ENCODE measurements around the gene NAA10.

The NAA10 gene

GRCh38 chrX:153913211-153913610, 21.6 kb downstream of the NAA10 start:
- TF ChIP-seq TEAD4 (IDR thresholded peaks at IDR 0.05) (no peak), TCF12 (IDR thresholded peaks at IDR 0.05; ENCODE audit: low read depth) (no peak), EGR1 (IDR thresholded peaks at IDR 0.05) (no peak), CREB1 (IDR thresholded peaks at IDR 0.05; ENCODE audit: low read depth) (no peak), NFIC (IDR thresholded peaks at IDR 0.05) (no peak), CEBPB (IDR thresholded peaks at IDR 0.05) (no peak), FOXM1 (IDR thresholded peaks at IDR 0.05; ENCODE audit: borderline replicate concordance, low read depth) (no peak), ZBTB7A (IDR thresholded peaks at IDR 0.05; ENCODE audit: low read depth) (no peak), YY1 (IDR thresholded peaks at IDR 0.05; ENCODE audit: low read depth) (no peak), RAD21 (IDR thresholded peaks at IDR 0.05; ENCODE audit: low read depth) (no peak), EP300 (IDR thresholded peaks at IDR 0.05; ENCODE audit: borderline replicate concordance) (no peak), TAF1 (IDR thresholded peaks at IDR 0.05; ENCODE audit: low read depth) (no peak)
- TF ChIP-seq, protein P1, sequence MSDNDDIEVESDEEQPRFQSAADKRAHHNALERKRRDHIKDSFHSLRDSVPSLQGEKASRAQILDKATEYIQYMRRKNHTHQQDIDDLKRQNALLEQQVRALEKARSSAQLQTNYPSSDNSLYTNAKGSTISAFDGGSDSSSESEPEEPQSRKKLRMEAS (IDR thresholded peaks at IDR 0.05), result no peak
- TF ChIP-seq, protein P2, sequence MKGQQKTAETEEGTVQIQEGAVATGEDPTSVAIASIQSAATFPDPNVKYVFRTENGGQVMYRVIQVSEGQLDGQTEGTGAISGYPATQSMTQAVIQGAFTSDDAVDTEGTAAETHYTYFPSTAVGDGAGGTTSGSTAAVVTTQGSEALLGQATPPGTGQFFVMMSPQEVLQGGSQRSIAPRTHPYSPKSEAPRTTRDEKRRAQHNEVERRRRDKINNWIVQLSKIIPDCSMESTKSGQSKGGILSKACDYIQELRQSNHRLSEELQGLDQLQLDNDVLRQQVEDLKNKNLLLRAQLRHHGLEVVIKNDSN (IDR thresholded peaks at IDR 0.05), result no peak
- TF ChIP-seq, protein P3, sequence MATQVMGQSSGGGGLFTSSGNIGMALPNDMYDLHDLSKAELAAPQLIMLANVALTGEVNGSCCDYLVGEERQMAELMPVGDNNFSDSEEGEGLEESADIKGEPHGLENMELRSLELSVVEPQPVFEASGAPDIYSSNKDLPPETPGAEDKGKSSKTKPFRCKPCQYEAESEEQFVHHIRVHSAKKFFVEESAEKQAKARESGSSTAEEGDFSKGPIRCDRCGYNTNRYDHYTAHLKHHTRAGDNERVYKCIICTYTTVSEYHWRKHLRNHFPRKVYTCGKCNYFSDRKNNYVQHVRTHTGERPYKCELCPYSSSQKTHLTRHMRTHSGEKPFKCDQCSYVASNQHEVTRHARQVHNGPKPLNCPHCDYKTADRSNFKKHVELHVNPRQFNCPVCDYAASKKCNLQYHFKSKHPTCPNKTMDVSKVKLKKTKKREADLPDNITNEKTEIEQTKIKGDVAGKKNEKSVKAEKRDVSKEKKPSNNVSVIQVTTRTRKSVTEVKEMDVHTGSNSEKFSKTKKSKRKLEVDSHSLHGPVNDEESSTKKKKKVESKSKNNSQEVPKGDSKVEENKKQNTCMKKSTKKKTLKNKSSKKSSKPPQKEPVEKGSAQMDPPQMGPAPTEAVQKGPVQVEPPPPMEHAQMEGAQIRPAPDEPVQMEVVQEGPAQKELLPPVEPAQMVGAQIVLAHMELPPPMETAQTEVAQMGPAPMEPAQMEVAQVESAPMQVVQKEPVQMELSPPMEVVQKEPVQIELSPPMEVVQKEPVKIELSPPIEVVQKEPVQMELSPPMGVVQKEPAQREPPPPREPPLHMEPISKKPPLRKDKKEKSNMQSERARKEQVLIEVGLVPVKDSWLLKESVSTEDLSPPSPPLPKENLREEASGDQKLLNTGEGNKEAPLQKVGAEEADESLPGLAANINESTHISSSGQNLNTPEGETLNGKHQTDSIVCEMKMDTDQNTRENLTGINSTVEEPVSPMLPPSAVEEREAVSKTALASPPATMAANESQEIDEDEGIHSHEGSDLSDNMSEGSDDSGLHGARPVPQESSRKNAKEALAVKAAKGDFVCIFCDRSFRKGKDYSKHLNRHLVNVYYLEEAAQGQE (IDR thresholded peaks at IDR 0.05; ENCODE audit: low read depth), result no peak

DNA sequence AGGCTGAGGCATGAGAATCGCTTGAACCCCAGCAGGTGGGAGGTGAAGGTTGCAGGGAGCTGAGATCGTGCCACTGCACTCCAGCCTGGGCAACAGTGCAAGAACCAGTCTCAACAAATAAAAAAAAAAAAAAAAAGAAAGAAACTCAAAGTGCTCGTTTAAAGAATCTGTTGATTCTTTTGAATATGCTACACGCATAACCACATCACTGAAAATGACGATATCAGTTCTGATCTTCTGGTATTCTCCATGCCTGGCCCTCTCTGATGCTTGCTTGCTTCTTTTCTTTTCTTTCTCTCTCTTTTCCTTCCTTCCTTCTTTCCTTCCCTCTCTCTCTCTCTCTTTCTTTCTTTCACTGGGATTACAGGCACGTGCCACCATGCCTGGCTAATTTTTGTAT, 23.0 kb downstream of the NAA10 start:
- TF ChIP-seq CEBPB (IDR thresholded peaks at IDR 0.05), result no peak
- no peak for TF ChIP-seq YY1 (IDR thresholded peaks at IDR 0.05; ENCODE audit: low read depth)
- no peak for TF ChIP-seq CREB1 (IDR thresholded peaks at IDR 0.05; ENCODE audit: low read depth)
- no peak for TF ChIP-seq NFIC (IDR thresholded peaks at IDR 0.05)
- no peak for TF ChIP-seq EP300 (IDR thresholded peaks at IDR 0.05; ENCODE audit: borderline replicate concordance)
- TF ChIP-seq RAD21 (IDR thresholded peaks at IDR 0.05; ENCODE audit: low read depth), result no peak
- TF ChIP-seq, protein P3 (IDR thresholded peaks at IDR 0.05; ENCODE audit: low read depth), result no peak
- TF ChIP-seq, protein P2 (IDR thresholded peaks at IDR 0.05), result no peak
- no peak for TF ChIP-seq ZBTB7A (IDR thresholded peaks at IDR 0.05; ENCODE audit: low read depth)
- TF ChIP-seq TCF12 (IDR thresholded peaks at IDR 0.05; ENCODE audit: low read depth), result no peak
- TF ChIP-seq TAF1 (IDR thresholded peaks at IDR 0.05; ENCODE audit: low read depth), result no peak
- TF ChIP-seq TEAD4 (IDR thresholded peaks at IDR 0.05), result no peak
- no peak for TF ChIP-seq EGR1 (IDR thresholded peaks at IDR 0.05)
- TF ChIP-seq FOXM1 (IDR thresholded peaks at IDR 0.05; ENCODE audit: borderline replicate concordance, low read depth), result no peak
- TF ChIP-seq, protein P1 (IDR thresholded peaks at IDR 0.05), result no peak

DNA sequence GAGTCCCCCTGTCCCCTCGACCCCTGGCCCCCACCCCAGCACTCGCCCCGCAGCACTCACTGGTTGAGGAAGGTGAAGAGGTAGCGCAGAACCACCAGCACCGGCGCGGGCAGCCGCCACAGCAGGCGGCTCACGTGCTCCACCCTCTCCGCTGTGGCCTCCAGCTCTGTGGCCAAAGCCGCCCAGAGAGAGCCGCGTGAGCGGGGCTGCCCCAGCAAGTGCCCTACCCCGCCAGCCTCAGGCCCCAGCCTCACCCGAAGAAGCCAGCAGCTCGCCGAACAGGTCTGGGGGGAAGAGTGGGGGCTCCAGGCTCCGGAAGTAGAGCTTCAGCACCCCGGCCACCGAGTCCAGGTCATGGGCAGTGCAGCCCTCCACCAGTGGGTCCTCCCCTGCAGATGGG, 24.4 kb downstream of the NAA10 start:
- TF ChIP-seq, protein P2 (IDR thresholded peaks at IDR 0.05), result peak; percentile 22; the same call in 1 of the 2 replicates
- TF ChIP-seq TEAD4 (IDR thresholded peaks at IDR 0.05) (no peak), ZBTB7A (IDR thresholded peaks at IDR 0.05; ENCODE audit: low read depth) (no peak)
- TF ChIP-seq, protein P3 (IDR thresholded peaks at IDR 0.05; ENCODE audit: low read depth), result no peak

- TF ChIP-seq ZBTB7A (IDR thresholded peaks at IDR 0.05; ENCODE audit: low read depth), result no peak
- TF ChIP-seq, protein P2 (IDR thresholded peaks at IDR 0.05), result no peak
- no peak for TF ChIP-seq FOXM1 (IDR thresholded peaks at IDR 0.05; ENCODE audit: borderline replicate concordance, low read depth)
- no peak for TF ChIP-seq NFIC (IDR thresholded peaks at IDR 0.05)
- no peak for TF ChIP-seq CREB1 (IDR thresholded peaks at IDR 0.05; ENCODE audit: low read depth)
- TF ChIP-seq EP300 (IDR thresholded peaks at IDR 0.05; ENCODE audit: borderline replicate concordance), result no peak
- TF ChIP-seq CEBPB (IDR thresholded peaks at IDR 0.05), result no peak
- no peak for TF ChIP-seq YY1 (IDR thresholded peaks at IDR 0.05; ENCODE audit: low read depth)
- TF ChIP-seq, protein P1 (IDR thresholded peaks at IDR 0.05), result no peak
- no peak for TF ChIP-seq TAF1 (IDR thresholded peaks at IDR 0.05; ENCODE audit: low read depth)
- no peak for TF ChIP-seq TEAD4 (IDR thresholded peaks at IDR 0.05)
- TF ChIP-seq, protein P3 (IDR thresholded peaks at IDR 0.05; ENCODE audit: low read depth), result no peak
- TF ChIP-seq RAD21 (IDR thresholded peaks at IDR 0.05; ENCODE audit: low read depth), result no peak
- no peak for TF ChIP-seq TCF12 (IDR thresholded peaks at IDR 0.05; ENCODE audit: low read depth)
- TF ChIP-seq EGR1 (IDR thresholded peaks at IDR 0.05), result no peak
Observed at GRCh38 chrX:153909980-153910360, 24.9 kb downstream of the NAA10 start.

Data from Ishikawa (cell line).